GM21576 (cell line): ENCODE data around the gene ATN1.

Experiments used
- ATAC-seq: cut with Tn5 transposase; IDR thresholded peaks from one replicate; pipeline ENCODE4 v1.9.1; 2021; ENCODE audit warnings: mild to moderate bottlenecking, moderate library complexity; ENCODE audit not compliant: unreplicated experiment

Gene ATN1

GRCh38 chr12:6956021-6956727 lies 28.4 kb downstream of the ATN1 start:
- ATAC-seq: no peak

- ATAC-seq: no peak
Measured at GRCh38 chr12:6957151-6957701, 29.5 kb downstream of the ATN1 start.

GRCh38 chr12:6957741-6958608 lies 30.2 kb downstream of the ATN1 start:
- no peak for ATAC-seq

- no peak for ATAC-seq
Measured at GRCh38 chr12:6958609-6959057, 30.9 kb downstream of the ATN1 start.

GRCh38 chr12:6959058-6959804 lies 31.5 kb downstream of the ATN1 start:
- ATAC-seq: peak; percentile 46

GRCh38 chr12:6959805-6960592 lies 32.2 kb downstream of the ATN1 start:
- no peak for ATAC-seq

GRCh38 chr12:6960593-6961277 lies 33.0 kb downstream of the ATN1 start:
- ATAC-seq: no peak

GRCh38 chr12:6961278-6961694 lies 33.5 kb downstream of the ATN1 start:
- ATAC-seq: no peak

- ATAC-seq: no peak
Measured at GRCh38 chr12:6961695-6962284, 34.0 kb downstream of the ATN1 start.

- ATAC-seq: no peak
Measured at GRCh38 chr12:6962285-6963015, 34.7 kb downstream of the ATN1 start.

GRCh38 chr12:6963016-6963731 lies 35.4 kb downstream of the ATN1 start:
- no peak for ATAC-seq

- ATAC-seq: no peak
Measured at GRCh38 chr12:6963791-6964413, 36.1 kb downstream of the ATN1 start.

GRCh38 chr12:6964605-6965025 lies 36.9 kb downstream of the ATN1 start:
- no peak for ATAC-seq

- ATAC-seq: no peak
Measured at GRCh38 chr12:6965026-6965661, 37.4 kb downstream of the ATN1 start.

GRCh38 chr12:6965714-6966113 lies 38.0 kb downstream of the ATN1 start:
- ATAC-seq: no peak

GRCh38 chr12:6966351-6966750 lies 38.6 kb downstream of the ATN1 start:
- ATAC-seq: no peak

GRCh38 chr12:6967651-6968100 lies 39.9 kb downstream of the ATN1 start:
- ATAC-seq: no peak
